HEK293 (cell line): ENCODE data around the gene RSU1.

Experiments
- KLF1 ChIP-seq: fragments of 450-650 bp; formaldehyde crosslinking; IDR thresholded peaks from 2 replicates; pipeline ENCODE4 v1.5.1; 2016; ENCODE audit warnings: missing biosample characterization, missing genetic modification characterization
- MEIS1 ChIP-seq: sonication (generic); formaldehyde crosslinking; IDR thresholded peaks from 2 replicates; pipeline ENCODE4 v1.8.1; 2022; ENCODE audit warnings: missing genetic modification reagents, mild to moderate bottlenecking, borderline replicate concordance
- PRDM6 ChIP-seq: fragments of 450-650 bp; formaldehyde crosslinking; IDR thresholded peaks from 2 replicates; pipeline ENCODE4 v1.5.1; 2017; ENCODE audit warnings: missing biosample characterization, missing genetic modification characterization
- SP2 ChIP-seq: fragments of 450-650 bp; formaldehyde crosslinking; IDR thresholded peaks from 2 replicates; pipeline ENCODE4 v1.5.1; 2016; ENCODE audit warnings: missing biosample characterization, missing genetic modification characterization
- YY1 ChIP-seq: fragments of 450-650 bp; formaldehyde crosslinking; IDR thresholded peaks from 2 replicates; pipeline ENCODE4 v1.5.1; 2018; ENCODE audit warnings: missing biosample characterization, missing genetic modification characterization
- ZBTB48 ChIP-seq: fragments of 450-650 bp; formaldehyde crosslinking; IDR thresholded peaks from 2 replicates; pipeline ENCODE4 v1.5.1; 2016; ENCODE audit warnings: missing biosample characterization, missing genetic modification characterization
- ZBTB49 ChIP-seq: fragments of 450-650 bp; formaldehyde crosslinking; IDR thresholded peaks from 2 replicates; pipeline ENCODE4 v1.5.1; 2016; ENCODE audit warnings: missing biosample characterization, missing genetic modification characterization, low read depth
- ZNF112 ChIP-seq: fragments of 450-650 bp; formaldehyde crosslinking; IDR thresholded peaks from 2 replicates; pipeline ENCODE4 v1.5.0; 2017; ENCODE audit warnings: missing biosample characterization, missing genetic modification characterization
- ZNF157 ChIP-seq: fragments of 450-650 bp; formaldehyde crosslinking; IDR thresholded peaks from 2 replicates; pipeline ENCODE4 v1.5.1; 2016; ENCODE audit warnings: missing biosample characterization, missing genetic modification characterization
- ZNF23 ChIP-seq: fragments of 450-650 bp; formaldehyde crosslinking; IDR thresholded peaks from 2 replicates; pipeline ENCODE4 v1.5.1; 2016; ENCODE audit warnings: missing biosample characterization, missing genetic modification characterization, borderline replicate concordance
- ZNF292 ChIP-seq: fragments of 450-650 bp; formaldehyde crosslinking; IDR thresholded peaks from 2 replicates; pipeline ENCODE4 v1.5.1; 2016; ENCODE audit warnings: low read depth, missing biosample characterization, missing genetic modification characterization, borderline replicate concordance
- ZNF426 ChIP-seq: fragments of 450-650 bp; formaldehyde crosslinking; IDR thresholded peaks from 2 replicates; pipeline ENCODE4 v1.5.1; 2017; ENCODE audit warnings: missing biosample characterization, missing genetic modification characterization, mild to moderate bottlenecking, inconsistent platforms, moderate library complexity
- ZNF558 ChIP-seq: fragments of 450-650 bp; formaldehyde crosslinking; IDR thresholded peaks from 2 replicates; pipeline ENCODE4 v1.5.1; 2016; ENCODE audit warnings: missing biosample characterization, missing genetic modification characterization
- ZNF639 ChIP-seq: fragments of 450-650 bp; formaldehyde crosslinking; IDR thresholded peaks from 2 replicates; pipeline ENCODE4 v1.5.1; 2016; ENCODE audit warnings: missing biosample characterization, missing genetic modification characterization
- ZNF660 ChIP-seq: fragments of 450-650 bp; IDR thresholded peaks from 2 replicates; pipeline ENCODE4 v1.5.1; 2018; ENCODE audit warnings: missing biosample characterization, mild to moderate bottlenecking, missing genetic modification characterization
- ZNF664 ChIP-seq: fragments of 450-650 bp; formaldehyde crosslinking; IDR thresholded peaks from 2 replicates; pipeline ENCODE4 v1.5.1; 2016; ENCODE audit warnings: missing biosample characterization, missing genetic modification characterization
- ZNF776 ChIP-seq: fragments of 450-650 bp; formaldehyde crosslinking; IDR thresholded peaks from 2 replicates; pipeline ENCODE4 v1.5.0; 2017; ENCODE audit warnings: missing biosample characterization, missing genetic modification characterization, borderline replicate concordance
- TF ChIP-seq, protein P1 (sequence below): IDR thresholded peaks from 2 replicates; pipeline ENCODE4 v1.6.1; 2011; ENCODE audit warnings: mild to moderate bottlenecking, low read depth, low read length, borderline replicate concordance
- TF ChIP-seq, protein P2 (sequence below): fragments of 450-650 bp; formaldehyde crosslinking; IDR thresholded peaks from 2 replicates; pipeline ENCODE4 v1.5.1; 2016; ENCODE audit warnings: missing biosample characterization, missing genetic modification characterization
- TF ChIP-seq, protein P3 (sequence below): fragments of 450-650 bp; formaldehyde crosslinking; conservative IDR thresholded peaks from 2 replicates; pipeline ENCODE4 v1.5.1; 2016; ENCODE audit warnings: low read depth, missing biosample characterization, missing genetic modification characterization
- TF ChIP-seq, protein P4 (sequence below): fragments of 450-650 bp; formaldehyde crosslinking; IDR thresholded peaks from 2 replicates; pipeline ENCODE4 v1.5.1; 2016; ENCODE audit warnings: missing biosample characterization, missing genetic modification characterization

RSU1 gene

DNA sequence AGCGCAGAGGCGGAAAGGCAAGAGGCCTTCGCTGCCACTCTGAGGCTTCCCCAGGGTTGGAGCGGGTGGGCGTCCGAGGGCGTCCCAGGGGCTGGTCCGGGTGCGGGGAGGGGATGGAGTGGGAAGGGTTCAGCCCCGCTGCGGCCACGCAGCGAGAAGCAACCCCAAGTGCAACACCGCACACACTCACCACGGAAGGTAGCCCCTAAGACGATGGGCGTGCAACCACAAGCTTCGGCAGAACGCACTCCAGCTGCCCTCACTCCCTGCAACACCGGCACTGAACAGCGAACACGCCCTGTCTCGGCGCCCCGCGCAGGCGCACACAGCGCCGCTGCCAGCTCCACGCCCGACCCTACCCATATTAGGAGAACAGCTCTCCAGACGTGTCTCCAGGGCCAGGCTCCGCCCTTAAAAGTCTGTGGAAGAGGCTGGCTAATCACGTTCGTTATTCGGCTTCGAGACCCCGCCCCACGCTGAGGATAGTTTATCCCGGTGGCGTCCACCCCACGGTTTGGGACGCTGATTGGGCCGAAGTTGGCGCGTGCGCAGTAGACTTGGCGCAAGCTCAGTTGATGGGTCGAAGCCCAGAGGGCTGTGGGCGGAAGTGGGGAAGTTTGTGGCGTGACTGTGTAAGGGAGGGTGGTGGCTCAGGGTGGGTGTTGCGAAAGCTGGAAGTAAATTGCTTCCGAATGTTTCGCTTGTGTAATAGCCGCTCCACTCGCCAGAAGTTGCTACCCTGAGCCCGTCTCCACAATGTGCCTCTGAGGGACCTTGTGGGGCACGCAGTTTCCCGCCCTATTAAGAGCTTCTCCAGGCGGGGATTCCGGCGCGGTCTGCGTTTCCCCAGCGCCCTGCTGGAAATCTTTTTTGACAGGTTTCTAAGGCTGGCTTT, at the start of gene RSU1 (continued):
- no peak for TF ChIP-seq PRDM6
- TF ChIP-seq ZNF639 (tag by site-specific recombination), result 0 out of 2 replicates have a peak, but pooled peaks have one; percentile 35
- no peak for TF ChIP-seq ZNF776 (tag by site-specific recombination)
- TF ChIP-seq ZNF292 (tag by site-specific recombination), result no peak
- TF ChIP-seq ZNF157 (tag by site-specific recombination), result no peak
- no peak for TF ChIP-seq ZNF112
- TF ChIP-seq ZNF558 (tag by site-specific recombination), result peak; percentile 78; the same call in 1 of the 2 replicates
- TF ChIP-seq ZNF426 (tag by site-specific recombination), result no peak
- TF ChIP-seq SP2 (tag by site-specific recombination), result peak; percentile 96
- TF ChIP-seq, protein P1, sequence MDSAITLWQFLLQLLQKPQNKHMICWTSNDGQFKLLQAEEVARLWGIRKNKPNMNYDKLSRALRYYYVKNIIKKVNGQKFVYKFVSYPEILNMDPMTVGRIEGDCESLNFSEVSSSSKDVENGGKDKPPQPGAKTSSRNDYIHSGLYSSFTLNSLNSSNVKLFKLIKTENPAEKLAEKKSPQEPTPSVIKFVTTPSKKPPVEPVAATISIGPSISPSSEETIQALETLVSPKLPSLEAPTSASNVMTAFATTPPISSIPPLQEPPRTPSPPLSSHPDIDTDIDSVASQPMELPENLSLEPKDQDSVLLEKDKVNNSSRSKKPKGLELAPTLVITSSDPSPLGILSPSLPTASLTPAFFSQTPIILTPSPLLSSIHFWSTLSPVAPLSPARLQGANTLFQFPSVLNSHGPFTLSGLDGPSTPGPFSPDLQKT, result peak; percentile 70; the same call in 1 of the 2 replicates
- no peak for TF ChIP-seq ZNF664 (tag by site-specific recombination)
- no peak for TF ChIP-seq ZBTB49 (tag by site-specific recombination)
- TF ChIP-seq, protein P2, sequence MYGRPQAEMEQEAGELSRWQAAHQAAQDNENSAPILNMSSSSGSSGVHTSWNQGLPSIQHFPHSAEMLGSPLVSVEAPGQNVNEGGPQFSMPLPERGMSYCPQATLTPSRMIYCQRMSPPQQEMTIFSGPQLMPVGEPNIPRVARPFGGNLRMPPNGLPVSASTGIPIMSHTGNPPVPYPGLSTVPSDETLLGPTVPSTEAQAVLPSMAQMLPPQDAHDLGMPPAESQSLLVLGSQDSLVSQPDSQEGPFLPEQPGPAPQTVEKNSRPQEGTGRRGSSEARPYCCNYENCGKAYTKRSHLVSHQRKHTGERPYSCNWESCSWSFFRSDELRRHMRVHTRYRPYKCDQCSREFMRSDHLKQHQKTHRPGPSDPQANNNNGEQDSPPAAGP, result peak; percentile 53; the same call in 1 of the 2 replicates
- TF ChIP-seq, protein P3, sequence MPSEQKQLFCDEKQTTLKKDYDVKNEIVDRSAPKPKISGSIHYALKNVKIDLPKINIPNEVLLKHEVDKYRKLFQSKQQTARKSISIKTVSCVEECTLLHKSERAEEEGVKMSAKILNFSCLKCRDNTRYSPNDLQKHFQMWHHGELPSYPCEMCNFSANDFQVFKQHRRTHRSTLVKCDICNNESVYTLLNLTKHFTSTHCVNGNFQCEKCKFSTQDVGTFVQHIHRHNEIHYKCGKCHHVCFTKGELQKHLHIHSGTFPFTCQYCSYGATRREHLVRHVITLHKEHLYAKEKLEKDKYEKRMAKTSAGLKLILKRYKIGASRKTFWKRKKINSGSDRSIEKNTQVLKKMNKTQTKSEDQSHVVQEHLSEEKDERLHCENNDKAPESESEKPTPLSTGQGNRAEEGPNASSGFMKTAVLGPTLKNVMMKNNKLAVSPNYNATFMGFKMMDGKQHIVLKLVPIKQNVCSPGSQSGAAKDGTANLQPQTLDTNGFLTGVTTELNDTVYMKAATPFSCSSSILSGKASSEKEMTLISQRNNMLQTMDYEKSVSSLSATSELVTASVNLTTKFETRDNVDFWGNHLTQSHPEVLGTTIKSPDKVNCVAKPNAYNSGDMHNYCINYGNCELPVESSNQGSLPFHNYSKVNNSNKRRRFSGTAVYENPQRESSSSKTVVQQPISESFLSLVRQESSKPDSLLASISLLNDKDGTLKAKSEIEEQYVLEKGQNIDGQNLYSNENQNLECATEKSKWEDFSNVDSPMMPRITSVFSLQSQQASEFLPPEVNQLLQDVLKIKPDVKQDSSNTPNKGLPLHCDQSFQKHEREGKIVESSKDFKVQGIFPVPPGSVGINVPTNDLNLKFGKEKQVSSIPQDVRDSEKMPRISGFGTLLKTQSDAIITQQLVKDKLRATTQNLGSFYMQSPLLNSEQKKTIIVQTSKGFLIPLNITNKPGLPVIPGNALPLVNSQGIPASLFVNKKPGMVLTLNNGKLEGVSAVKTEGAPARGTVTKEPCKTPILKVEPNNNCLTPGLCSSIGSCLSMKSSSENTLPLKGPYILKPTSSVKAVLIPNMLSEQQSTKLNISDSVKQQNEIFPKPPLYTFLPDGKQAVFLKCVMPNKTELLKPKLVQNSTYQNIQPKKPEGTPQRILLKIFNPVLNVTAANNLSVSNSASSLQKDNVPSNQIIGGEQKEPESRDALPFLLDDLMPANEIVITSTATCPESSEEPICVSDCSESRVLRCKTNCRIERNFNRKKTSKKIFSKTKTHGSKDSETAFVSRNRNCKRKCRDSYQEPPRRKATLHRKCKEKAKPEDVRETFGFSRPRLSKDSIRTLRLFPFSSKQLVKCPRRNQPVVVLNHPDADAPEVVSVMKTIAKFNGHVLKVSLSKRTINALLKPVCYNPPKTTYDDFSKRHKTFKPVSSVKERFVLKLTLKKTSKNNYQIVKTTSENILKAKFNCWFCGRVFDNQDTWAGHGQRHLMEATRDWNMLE (tag by site-specific recombination), result peak; percentile 45; the same call in 1 of the 2 replicates
- TF ChIP-seq ZNF23, result no peak
- TF ChIP-seq KLF1 (tag by site-specific recombination), result peak; percentile 25; the same call in 1 of the 2 replicates
- TF ChIP-seq ZNF660 (tag by site-specific recombination), result peak; percentile 87
- TF ChIP-seq, protein P4, sequence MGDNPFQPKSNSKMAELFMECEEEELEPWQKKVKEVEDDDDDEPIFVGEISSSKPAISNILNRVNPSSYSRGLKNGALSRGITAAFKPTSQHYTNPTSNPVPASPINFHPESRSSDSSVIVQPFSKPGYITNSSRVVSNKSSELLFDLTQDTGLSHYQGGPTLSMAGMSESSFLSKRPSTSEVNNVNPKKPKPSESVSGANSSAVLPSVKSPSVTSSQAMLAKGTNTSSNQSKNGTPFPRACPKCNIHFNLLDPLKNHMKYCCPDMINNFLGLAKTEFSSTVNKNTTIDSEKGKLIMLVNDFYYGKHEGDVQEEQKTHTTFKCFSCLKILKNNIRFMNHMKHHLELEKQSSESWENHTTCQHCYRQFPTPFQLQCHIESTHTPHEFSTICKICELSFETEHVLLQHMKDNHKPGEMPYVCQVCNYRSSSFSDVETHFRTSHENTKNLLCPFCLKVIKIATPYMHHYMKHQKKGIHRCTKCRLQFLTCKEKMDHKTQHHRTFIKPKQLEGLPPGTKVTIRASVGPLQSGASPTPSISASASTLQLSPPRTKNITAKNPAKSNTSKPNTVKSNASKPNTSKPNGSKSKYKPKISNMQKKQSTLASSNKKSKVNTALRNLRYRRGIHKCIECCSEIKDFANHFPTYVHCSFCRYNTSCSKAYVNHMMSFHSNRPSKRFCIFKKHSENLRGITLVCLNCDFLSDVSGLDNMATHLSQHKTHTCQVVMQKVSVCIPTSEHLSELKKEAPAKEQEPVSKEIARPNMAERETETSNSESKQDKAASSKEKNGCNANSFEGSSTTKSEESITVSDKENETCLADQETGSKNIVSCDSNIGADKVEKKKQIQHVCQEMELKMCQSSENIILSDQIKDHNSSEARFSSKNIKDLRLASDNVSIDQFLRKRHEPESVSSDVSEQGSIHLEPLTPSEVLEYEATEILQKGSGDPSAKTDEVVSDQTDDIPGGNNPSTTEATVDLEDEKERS (tag by site-specific recombination), result no peak
- TF ChIP-seq YY1, result peak; percentile 17; the same call in 1 of the 2 replicates
- TF ChIP-seq ZBTB48 (tag by site-specific recombination), result peak; percentile 78
- no peak for TF ChIP-seq MEIS1 (CRISPR knock-in tag)
